Vagina (tissue), 2 donors: Measurements from ENCODE around the gene FLT1.

Experiments used
- POLR2A ChIP-seq, 2 donors: fragments of 450-650 bp; IDR thresholded peaks; one replicate each; pipeline ENCODE4 v1.6.1; 2017; ENCODE audit warnings: antibody characterized with exemption in 2 of 2, mild to moderate bottlenecking in 2 of 2, moderate library complexity in 2 of 2
- POLR2AphosphoS5 ChIP-seq, 2 donors: sonication (generic); formaldehyde crosslinking; IDR thresholded peaks; one replicate each; pipeline ENCODE4 v1.9.0; 2017; ENCODE audit warnings: antibody characterized with exemption in 2 of 2, mild to moderate bottlenecking in 2 of 2, low read depth in 1 of 2; ENCODE audit not compliant: insufficient read depth in 1 of 2

DNA sequence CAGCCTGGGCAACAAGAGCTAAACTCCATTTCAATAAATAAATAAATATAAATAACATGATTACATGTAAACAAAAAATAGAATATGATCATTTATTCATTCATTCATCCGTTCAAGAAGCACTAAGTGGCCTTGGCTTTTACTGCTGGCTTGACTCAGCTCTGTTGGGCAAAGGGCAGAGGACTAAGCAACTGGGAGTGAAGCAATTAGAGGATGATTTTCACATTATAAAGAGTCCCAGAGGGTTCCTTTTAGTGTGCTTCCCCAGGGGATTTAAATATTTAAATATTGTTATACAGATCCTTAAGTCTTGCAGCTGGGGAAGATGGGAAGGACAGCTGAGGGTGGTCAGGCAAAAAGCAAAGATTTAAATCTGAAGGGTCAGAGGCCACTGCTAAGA lies 34.9 kb upstream of the FLT1 start:
- TF ChIP-seq POLR2A (IDR thresholded peaks at IDR 0.05) (no peak), POLR2AphosphoS5 (IDR thresholded peaks at IDR 0.05; ENCODE audit: insufficient read depth in 1 of 2, low read depth in 1 of 2) (no peak)
